Upper lobe of left lung (tissue), 4 donors: ENCODE data around the gene MGAT5B.

Experiments used
- EP300 ChIP-seq, 4 donors: sonication (generic); formaldehyde crosslinking; IDR thresholded peaks; one replicate each; pipeline ENCODE4 v1.5.1; 2017; ENCODE audit warnings: antibody characterized with exemption in 4 of 4, control low read depth in 2 of 4
- POLR2AphosphoS5 ChIP-seq, 2 donors: sonication (generic); formaldehyde crosslinking; IDR thresholded peaks; one replicate each; pipeline ENCODE4 v1.5.1; 2017; ENCODE audit warnings: antibody characterized with exemption in 2 of 2
- TF ChIP-seq, protein P1 (sequence below), 6 experiments: fragments of 450-650 bp in 4 of 6; fragments of 200-600 bp in 2 of 6; sonication (generic) in 2 of 6; IDR thresholded peaks; one replicate each; pipeline ENCODE4 v1.5.1; 2016 to 2019; ENCODE audit warnings: antibody characterized with exemption in 6 of 6

DNA sequence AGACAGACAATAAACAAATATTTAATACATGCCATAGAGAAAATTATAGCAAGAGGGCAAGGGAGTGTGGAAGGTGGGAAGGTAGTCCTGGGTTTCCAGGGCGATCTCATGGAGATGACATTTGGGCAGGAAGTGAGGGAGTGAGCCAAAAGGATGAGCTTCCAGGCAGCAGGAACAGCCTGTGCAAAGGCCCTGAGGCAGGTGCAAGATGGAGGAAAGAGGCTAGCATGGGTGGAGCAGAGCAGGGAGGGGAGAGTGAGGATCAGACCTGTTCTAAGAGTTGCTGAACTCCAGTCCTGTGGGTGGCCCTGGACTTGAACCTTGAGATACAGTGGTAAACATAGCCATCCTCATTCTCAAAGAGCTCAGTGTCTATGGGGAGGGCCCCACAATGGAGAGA lies 94.7 kb downstream of the MGAT5B start:
- TF ChIP-seq POLR2AphosphoS5 (IDR thresholded peaks at IDR 0.05) (no peak), EP300 (IDR thresholded peaks at IDR 0.05) (no peak)
- TF ChIP-seq, protein P1, sequence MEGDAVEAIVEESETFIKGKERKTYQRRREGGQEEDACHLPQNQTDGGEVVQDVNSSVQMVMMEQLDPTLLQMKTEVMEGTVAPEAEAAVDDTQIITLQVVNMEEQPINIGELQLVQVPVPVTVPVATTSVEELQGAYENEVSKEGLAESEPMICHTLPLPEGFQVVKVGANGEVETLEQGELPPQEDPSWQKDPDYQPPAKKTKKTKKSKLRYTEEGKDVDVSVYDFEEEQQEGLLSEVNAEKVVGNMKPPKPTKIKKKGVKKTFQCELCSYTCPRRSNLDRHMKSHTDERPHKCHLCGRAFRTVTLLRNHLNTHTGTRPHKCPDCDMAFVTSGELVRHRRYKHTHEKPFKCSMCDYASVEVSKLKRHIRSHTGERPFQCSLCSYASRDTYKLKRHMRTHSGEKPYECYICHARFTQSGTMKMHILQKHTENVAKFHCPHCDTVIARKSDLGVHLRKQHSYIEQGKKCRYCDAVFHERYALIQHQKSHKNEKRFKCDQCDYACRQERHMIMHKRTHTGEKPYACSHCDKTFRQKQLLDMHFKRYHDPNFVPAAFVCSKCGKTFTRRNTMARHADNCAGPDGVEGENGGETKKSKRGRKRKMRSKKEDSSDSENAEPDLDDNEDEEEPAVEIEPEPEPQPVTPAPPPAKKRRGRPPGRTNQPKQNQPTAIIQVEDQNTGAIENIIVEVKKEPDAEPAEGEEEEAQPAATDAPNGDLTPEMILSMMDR (IDR thresholded peaks at IDR 0.05) = no peak
